WTC11 (cell line): ENCODE data around the gene RAB3A. TPM values are rescaled to one million over a fixed set of nuclear protein-coding genes. Genes with fewer than 3 reads are reported as not detected.

ENCODE experiments used
- ATAC-seq: fragments of 200-7000 bp; cut with Tn5 transposase; 2 replicates; pipeline ENCODE4 v1.10.0; 2021; ENCODE audit warnings: mild to moderate bottlenecking, moderate library complexity
- CTCF ChIA-PET: fragments of 300-600 bp; sonication (Branson Sonifier 250); formaldehyde crosslinking; loops from one replicate; lab custom pipeline; 2021; ENCODE audit warnings: antibody characterized with exemption; lab: Charles Lee
- POLR2A ChIA-PET: fragments of 350-600 bp; sonication (Branson Sonifier 250); formaldehyde crosslinking; loops from one replicate; lab custom pipeline; 2021; ENCODE audit warnings: antibody characterized with exemption; lab: Charles Lee
- DNase-seq: peaks from one replicate; pipeline ENCODE4 v3.0.0; 2021; ENCODE audit warnings: low spot score
- H3K27ac Mint-ChIP-seq: 2 replicates; pipeline ENCODE4 v1.8.0; 2021; ENCODE audit warnings: mixed read lengths
- H3K27me3 Mint-ChIP-seq: 2 replicates; pipeline ENCODE4 v1.8.0; 2021; ENCODE audit warnings: low read depth, mild to moderate bottlenecking, moderate library complexity, mixed read lengths
- H3K36me3 Mint-ChIP-seq: 2 replicates; pipeline ENCODE4 v1.8.0; 2021; ENCODE audit warnings: mixed read lengths
- H3K4me1 Mint-ChIP-seq: 2 replicates; pipeline ENCODE4 v1.8.0; 2022; ENCODE audit warnings: mixed read lengths
- H3K4me3 Mint-ChIP-seq: 2 replicates; pipeline ENCODE4 v1.8.0; 2021; ENCODE audit warnings: mild to moderate bottlenecking, moderate library complexity, mixed read lengths
- H3K9me3 Mint-ChIP-seq: 2 replicates; pipeline ENCODE4 v1.8.0; 2021; ENCODE audit warnings: mixed read lengths
- ATF3 ChIP-seq: sonication (generic); formaldehyde crosslinking; conservative IDR thresholded peaks from 2 replicates; pipeline ENCODE4 v1.8.1; 2022; ENCODE audit warnings: mild to moderate bottlenecking, missing genetic modification reagents
- EMX1 ChIP-seq: fragments of 250-450 bp; sonication (Bioruptor Pico); IDR thresholded peaks from 2 replicates; pipeline ENCODE4 v1.8.0; 2021; ENCODE audit warnings: mild to moderate bottlenecking
- FOXK1 ChIP-seq: sonication (generic); formaldehyde crosslinking; IDR thresholded peaks from 2 replicates; pipeline ENCODE4 v1.8.0; 2022; ENCODE audit warnings: mild to moderate bottlenecking, moderate library complexity, missing genetic modification reagents
- GRHL2 ChIP-seq: fragments of 250-450 bp; sonication (Bioruptor Pico); IDR thresholded peaks from 2 replicates; pipeline ENCODE4 v1.8.0; 2022; ENCODE audit warnings: mild to moderate bottlenecking, moderate library complexity; ENCODE audit not compliant: insufficient replicate concordance, severe bottlenecking
- IRF2 ChIP-seq: sonication (generic); formaldehyde crosslinking; IDR thresholded peaks from 2 replicates; pipeline ENCODE4 v1.8.0; 2022; ENCODE audit warnings: low read depth, missing genetic modification reagents, borderline replicate concordance
- NFATC4 ChIP-seq: fragments of 250-450 bp; sonication (Bioruptor Pico); IDR thresholded peaks from 2 replicates; pipeline ENCODE4 v1.9.0; 2021; ENCODE audit warnings: mild to moderate bottlenecking
- NR1H2 ChIP-seq: sonication (generic); formaldehyde crosslinking; IDR thresholded peaks from 2 replicates; pipeline ENCODE4 v1.9.0; 2021; ENCODE audit warnings: mild to moderate bottlenecking, moderate library complexity, missing genetic modification reagents
- SOX15 ChIP-seq: fragments of 250-450 bp; sonication (Bioruptor Pico); IDR thresholded peaks from 2 replicates; pipeline ENCODE4 v1.9.0; 2021; ENCODE audit warnings: mild to moderate bottlenecking
- TEAD1 ChIP-seq: sonication (generic); formaldehyde crosslinking; IDR thresholded peaks from 2 replicates; pipeline ENCODE4 v1.8.0; 2022; ENCODE audit warnings: mild to moderate bottlenecking, missing genetic modification reagents
- TP53 ChIP-seq: sonication (generic); formaldehyde crosslinking; IDR thresholded peaks from 2 replicates; pipeline ENCODE4 v1.8.1; 2023; ENCODE audit warnings: mild to moderate bottlenecking, missing genetic modification reagents
- USF2 ChIP-seq: sonication (generic); formaldehyde crosslinking; IDR thresholded peaks from 2 replicates; pipeline ENCODE4 v1.8.1; 2023; ENCODE audit warnings: mild to moderate bottlenecking, missing genetic modification reagents, moderate library complexity
- ZNF138 ChIP-seq: sonication (generic); formaldehyde crosslinking; conservative IDR thresholded peaks from 2 replicates; pipeline ENCODE4 v1.8.1; 2022; ENCODE audit warnings: mild to moderate bottlenecking, moderate library complexity, missing genetic modification reagents
- ZNF232 ChIP-seq: sonication (generic); formaldehyde crosslinking; IDR thresholded peaks from 2 replicates; pipeline ENCODE4 v1.8.0; 2022; ENCODE audit warnings: mild to moderate bottlenecking, missing genetic modification reagents
- ZNF671 ChIP-seq: fragments of 250-450 bp; sonication (Bioruptor Pico); IDR thresholded peaks from 2 replicates; pipeline ENCODE4 v1.8.0; 2021; ENCODE audit warnings: mild to moderate bottlenecking
- total RNA-seq: library from RNA; stranded (reverse); gene quantifications from 3 replicates; pipeline ENCODE4 v1.2.3, GENCODE V29; 2021
- TF ChIP-seq, protein P1 (sequence below): sonication (generic); formaldehyde crosslinking; IDR thresholded peaks from 2 replicates; pipeline ENCODE4 v1.8.1; 2022; ENCODE audit warnings: missing genetic modification reagents, borderline replicate concordance
- TF ChIP-seq, protein P2 (sequence below): sonication (generic); formaldehyde crosslinking; IDR thresholded peaks from 2 replicates; pipeline ENCODE4 v1.8.0; 2022; ENCODE audit warnings: missing genetic modification reagents
- TF ChIP-seq, protein P3 (sequence below): sonication (generic); formaldehyde crosslinking; IDR thresholded peaks from 2 replicates; pipeline ENCODE4 v1.8.0; 2022; ENCODE audit warnings: mild to moderate bottlenecking, missing genetic modification reagents
- TF ChIP-seq, protein P4 (sequence below): fragments of 250-450 bp; sonication (Bioruptor Pico); IDR thresholded peaks from 2 replicates; pipeline ENCODE4 v1.9.0; 2021; ENCODE audit warnings: moderate library complexity, mild to moderate bottlenecking, inconsistent platforms, borderline replicate concordance
- TF ChIP-seq, protein P5 (sequence below): sonication (generic); formaldehyde crosslinking; IDR thresholded peaks from 2 replicates; pipeline ENCODE4 v1.8.1; 2022; ENCODE audit warnings: mild to moderate bottlenecking, missing genetic modification reagents, moderate library complexity, borderline replicate concordance
- TF ChIP-seq, protein P6 (sequence below): fragments of 250-450 bp; sonication (Bioruptor Pico); IDR thresholded peaks from 2 replicates; pipeline ENCODE4 v1.9.0; 2021; ENCODE audit warnings: mild to moderate bottlenecking, borderline replicate concordance

RAB3A gene
- total RNA-seq, 1 experiment from 2014 or later = 12.2 TPM

DNA sequence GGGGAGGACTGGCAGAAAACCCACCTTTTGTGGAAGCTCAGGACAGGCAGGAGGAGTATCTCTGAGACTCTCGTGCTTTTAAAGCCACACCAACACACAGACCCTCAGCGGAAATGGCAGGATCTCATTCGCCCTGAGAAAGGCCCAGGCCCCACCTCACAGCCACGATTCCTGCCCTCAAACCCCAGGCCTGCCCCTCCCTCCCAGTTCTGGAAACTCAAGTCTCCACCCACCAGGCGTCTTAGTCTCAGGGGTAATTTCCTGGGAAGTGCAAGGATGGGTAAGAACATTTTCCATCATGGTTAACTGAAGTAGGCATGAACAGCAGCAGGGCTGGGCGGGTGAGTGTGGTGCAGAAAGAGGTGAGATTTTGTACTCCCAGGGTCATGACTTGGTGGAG, 30.4 kb upstream of the RAB3A start:
- ATAC-seq (no peak), DNase-seq (no peak)
- TF ChIP-seq, protein P1, sequence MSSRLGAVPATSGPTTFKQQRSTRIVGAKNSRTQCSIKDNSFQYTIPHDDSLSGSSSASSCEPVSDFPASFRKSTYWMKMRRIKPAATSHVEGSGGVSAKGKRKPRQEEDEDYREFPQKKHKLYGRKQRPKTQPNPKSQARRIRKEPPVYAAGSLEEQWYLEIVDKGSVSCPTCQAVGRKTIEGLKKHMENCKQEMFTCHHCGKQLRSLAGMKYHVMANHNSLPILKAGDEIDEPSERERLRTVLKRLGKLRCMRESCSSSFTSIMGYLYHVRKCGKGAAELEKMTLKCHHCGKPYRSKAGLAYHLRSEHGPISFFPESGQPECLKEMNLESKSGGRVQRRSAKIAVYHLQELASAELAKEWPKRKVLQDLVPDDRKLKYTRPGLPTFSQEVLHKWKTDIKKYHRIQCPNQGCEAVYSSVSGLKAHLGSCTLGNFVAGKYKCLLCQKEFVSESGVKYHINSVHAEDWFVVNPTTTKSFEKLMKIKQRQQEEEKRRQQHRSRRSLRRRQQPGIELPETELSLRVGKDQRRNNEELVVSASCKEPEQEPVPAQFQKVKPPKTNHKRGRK (CRISPR knock-in tag) = no peak
- TF ChIP-seq SOX15 (CRISPR knock-in tag) = no peak
- TF ChIP-seq, protein P2, sequence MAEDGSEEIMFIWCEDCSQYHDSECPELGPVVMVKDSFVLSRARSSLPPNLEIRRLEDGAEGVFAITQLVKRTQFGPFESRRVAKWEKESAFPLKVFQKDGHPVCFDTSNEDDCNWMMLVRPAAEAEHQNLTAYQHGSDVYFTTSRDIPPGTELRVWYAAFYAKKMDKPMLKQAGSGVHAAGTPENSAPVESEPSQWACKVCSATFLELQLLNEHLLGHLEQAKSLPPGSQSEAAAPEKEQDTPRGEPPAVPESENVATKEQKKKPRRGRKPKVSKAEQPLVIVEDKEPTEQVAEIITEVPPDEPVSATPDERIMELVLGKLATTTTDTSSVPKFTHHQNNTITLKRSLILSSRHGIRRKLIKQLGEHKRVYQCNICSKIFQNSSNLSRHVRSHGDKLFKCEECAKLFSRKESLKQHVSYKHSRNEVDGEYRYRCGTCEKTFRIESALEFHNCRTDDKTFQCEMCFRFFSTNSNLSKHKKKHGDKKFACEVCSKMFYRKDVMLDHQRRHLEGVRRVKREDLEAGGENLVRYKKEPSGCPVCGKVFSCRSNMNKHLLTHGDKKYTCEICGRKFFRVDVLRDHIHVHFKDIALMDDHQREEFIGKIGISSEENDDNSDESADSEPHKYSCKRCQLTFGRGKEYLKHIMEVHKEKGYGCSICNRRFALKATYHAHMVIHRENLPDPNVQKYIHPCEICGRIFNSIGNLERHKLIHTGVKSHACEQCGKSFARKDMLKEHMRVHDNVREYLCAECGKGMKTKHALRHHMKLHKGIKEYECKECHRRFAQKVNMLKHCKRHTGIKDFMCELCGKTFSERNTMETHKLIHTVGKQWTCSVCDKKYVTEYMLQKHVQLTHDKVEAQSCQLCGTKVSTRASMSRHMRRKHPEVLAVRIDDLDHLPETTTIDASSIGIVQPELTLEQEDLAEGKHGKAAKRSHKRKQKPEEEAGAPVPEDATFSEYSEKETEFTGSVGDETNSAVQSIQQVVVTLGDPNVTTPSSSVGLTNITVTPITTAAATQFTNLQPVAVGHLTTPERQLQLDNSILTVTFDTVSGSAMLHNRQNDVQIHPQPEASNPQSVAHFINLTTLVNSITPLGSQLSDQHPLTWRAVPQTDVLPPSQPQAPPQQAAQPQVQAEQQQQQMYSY = no peak
- no peak for TF ChIP-seq EMX1
- TF ChIP-seq, protein P3, sequence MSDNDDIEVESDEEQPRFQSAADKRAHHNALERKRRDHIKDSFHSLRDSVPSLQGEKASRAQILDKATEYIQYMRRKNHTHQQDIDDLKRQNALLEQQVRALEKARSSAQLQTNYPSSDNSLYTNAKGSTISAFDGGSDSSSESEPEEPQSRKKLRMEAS = no peak
- TF ChIP-seq FOXK1 (CRISPR knock-in tag) = no peak
- no peak for TF ChIP-seq ATF3 (CRISPR knock-in tag)
- no peak for TF ChIP-seq NR1H2
- TF ChIP-seq ZNF232 (CRISPR knock-in tag) = no peak
- no peak for TF ChIP-seq ZNF138 (CRISPR knock-in tag)
- no peak for TF ChIP-seq IRF2 (CRISPR knock-in tag)
- no peak for TF ChIP-seq ZNF671 (CRISPR knock-in tag)
- TF ChIP-seq, protein P4, sequence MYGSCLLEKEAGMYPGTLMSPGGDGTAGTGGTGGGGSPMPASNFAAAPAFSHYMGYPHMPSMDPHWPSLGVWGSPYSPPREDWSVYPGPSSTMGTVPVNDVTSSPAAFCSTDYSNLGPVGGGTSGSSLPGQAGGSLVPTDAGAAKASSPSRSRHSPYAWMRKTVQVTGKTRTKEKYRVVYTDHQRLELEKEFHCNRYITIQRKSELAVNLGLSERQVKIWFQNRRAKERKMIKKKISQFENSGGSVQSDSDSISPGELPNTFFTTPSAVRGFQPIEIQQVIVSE (CRISPR knock-in tag) = no peak
- POLR2A ChIA-PET = interaction anchor here (2.3 kb wide), 1 partner anchor 16 kb away, joined by 5 read pairs; no protein-coding TSS in a partner anchor
- Mint-ChIP-seq H3K4me3 (no peak overlapping the region), H3K27me3 (peaks cover 12% of the 10 kb centered on the region), H3K9me3 (no peaks in the 10 kb centered on the region), H3K4me1 (peaks cover 31% of the 10 kb centered on the region), H3K36me3 (no peaks in the 10 kb centered on the region), H3K27ac (no peak overlapping the region)
- CTCF ChIA-PET = interaction anchor here (0.6 to 4.6 kb wide), 11 partner anchors 10 to 557 kb away, joined by 3 to 100 read pairs (median 42); partner anchors contain the start of genes JUND and RAB3A

- no peak overlapping the region for H3K27ac Mint-ChIP-seq
- peaks cover 12% of the 10 kb centered on the region for H3K27me3 Mint-ChIP-seq
- TF ChIP-seq TP53 (CRISPR knock-in tag) (peak; percentile 96), TEAD1 (CRISPR knock-in tag) (peak; percentile 94), NFATC4 (CRISPR knock-in tag) (no peak), GRHL2 (no peak), EMX1 (no peak), USF2 (CRISPR knock-in tag) (no peak; the same call in 1 of the 2 replicates)
- TF ChIP-seq, protein P5, sequence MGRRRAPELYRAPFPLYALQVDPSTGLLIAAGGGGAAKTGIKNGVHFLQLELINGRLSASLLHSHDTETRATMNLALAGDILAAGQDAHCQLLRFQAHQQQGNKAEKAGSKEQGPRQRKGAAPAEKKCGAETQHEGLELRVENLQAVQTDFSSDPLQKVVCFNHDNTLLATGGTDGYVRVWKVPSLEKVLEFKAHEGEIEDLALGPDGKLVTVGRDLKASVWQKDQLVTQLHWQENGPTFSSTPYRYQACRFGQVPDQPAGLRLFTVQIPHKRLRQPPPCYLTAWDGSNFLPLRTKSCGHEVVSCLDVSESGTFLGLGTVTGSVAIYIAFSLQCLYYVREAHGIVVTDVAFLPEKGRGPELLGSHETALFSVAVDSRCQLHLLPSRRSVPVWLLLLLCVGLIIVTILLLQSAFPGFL (CRISPR knock-in tag) = peak; percentile 89; the same call in 1 of the 2 replicates
- TF ChIP-seq, protein P6, sequence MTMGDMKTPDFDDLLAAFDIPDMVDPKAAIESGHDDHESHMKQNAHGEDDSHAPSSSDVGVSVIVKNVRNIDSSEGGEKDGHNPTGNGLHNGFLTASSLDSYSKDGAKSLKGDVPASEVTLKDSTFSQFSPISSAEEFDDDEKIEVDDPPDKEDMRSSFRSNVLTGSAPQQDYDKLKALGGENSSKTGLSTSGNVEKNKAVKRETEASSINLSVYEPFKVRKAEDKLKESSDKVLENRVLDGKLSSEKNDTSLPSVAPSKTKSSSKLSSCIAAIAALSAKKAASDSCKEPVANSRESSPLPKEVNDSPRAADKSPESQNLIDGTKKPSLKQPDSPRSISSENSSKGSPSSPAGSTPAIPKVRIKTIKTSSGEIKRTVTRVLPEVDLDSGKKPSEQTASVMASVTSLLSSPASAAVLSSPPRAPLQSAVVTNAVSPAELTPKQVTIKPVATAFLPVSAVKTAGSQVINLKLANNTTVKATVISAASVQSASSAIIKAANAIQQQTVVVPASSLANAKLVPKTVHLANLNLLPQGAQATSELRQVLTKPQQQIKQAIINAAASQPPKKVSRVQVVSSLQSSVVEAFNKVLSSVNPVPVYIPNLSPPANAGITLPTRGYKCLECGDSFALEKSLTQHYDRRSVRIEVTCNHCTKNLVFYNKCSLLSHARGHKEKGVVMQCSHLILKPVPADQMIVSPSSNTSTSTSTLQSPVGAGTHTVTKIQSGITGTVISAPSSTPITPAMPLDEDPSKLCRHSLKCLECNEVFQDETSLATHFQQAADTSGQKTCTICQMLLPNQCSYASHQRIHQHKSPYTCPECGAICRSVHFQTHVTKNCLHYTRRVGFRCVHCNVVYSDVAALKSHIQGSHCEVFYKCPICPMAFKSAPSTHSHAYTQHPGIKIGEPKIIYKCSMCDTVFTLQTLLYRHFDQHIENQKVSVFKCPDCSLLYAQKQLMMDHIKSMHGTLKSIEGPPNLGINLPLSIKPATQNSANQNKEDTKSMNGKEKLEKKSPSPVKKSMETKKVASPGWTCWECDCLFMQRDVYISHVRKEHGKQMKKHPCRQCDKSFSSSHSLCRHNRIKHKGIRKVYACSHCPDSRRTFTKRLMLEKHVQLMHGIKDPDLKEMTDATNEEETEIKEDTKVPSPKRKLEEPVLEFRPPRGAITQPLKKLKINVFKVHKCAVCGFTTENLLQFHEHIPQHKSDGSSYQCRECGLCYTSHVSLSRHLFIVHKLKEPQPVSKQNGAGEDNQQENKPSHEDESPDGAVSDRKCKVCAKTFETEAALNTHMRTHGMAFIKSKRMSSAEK (CRISPR knock-in tag) = no peak
Observed at GRCh38 chr19:18233224-18233825, 29.5 kb upstream of the RAB3A start.

More at GRCh38 chr19:18233224-18233825, 29.5 kb upstream of the RAB3A start:
- Mint-ChIP-seq H3K4me1 (peaks cover 31% of the 10 kb centered on the region), H3K9me3 (no peaks in the 10 kb centered on the region), H3K4me3 (peak overlapping the region; percentile 78), H3K36me3 (no peaks in the 10 kb centered on the region)
- ChIA-PET CTCF (interaction anchor here (0.6 to 4.6 kb wide), 31 partner anchors 9 to 556 kb away, joined by 3 to 100 read pairs (median 7); partner anchors contain the start of genes ARRDC2, GDF15, JUND and MPV17L2), POLR2A (interaction anchor here (0.5 to 3.2 kb wide), 12 partner anchors 9 to 226 kb away, joined by 3 to 21 read pairs (median 5); partner anchors contain the start of genes JUND and RAB3A)
- peak; percentile 79 for ATAC-seq
- peak; percentile 93 for DNase-seq
